Neural cell (in vitro differentiated cells): ENCODE data around the gene SLC37A1. TPM values are rescaled to one million over a fixed set of nuclear protein-coding genes. Genes with fewer than 3 reads are reported as not detected.

Experiments used
- H2AFZ ChIP-seq: fragments of 200-600, 300-800 bp; sonication (generic), shearing (Covaris generic); 2 replicates; pipeline ENCODE4 v1.6.0; 2014; ENCODE audit warnings: low read depth, mild to moderate bottlenecking, antibody characterized with exemption, low read length, moderate library complexity
- H3F3A ChIP-seq: fragments of 200-600 bp; shearing (Covaris generic); 2 replicates; pipeline ENCODE4 v1.6.1; 2016; ENCODE audit warnings: mild to moderate bottlenecking, moderate library complexity, mixed read lengths, antibody characterized with exemption, low read length; ENCODE audit not compliant: insufficient read depth, poor library complexity, severe bottlenecking
- H3K27ac ChIP-seq: fragments of 200-600, 300-800 bp; sonication (generic), shearing (Covaris generic); 2 replicates; pipeline ENCODE4 v1.5.1; 2014; ENCODE audit warnings: mild to moderate bottlenecking, low read length, moderate library complexity
- H3K27me3 ChIP-seq: fragments of 300-800, 200-600 bp; sonication (generic), shearing (Covaris generic); 2 replicates; pipeline ENCODE4 v1.6.0; 2014; ENCODE audit warnings: mild to moderate bottlenecking, low read depth, low read length, moderate library complexity; ENCODE audit not compliant: insufficient read depth
- H3K36me3 ChIP-seq: fragments of 300-800, 200-600 bp; sonication (generic), shearing (Covaris generic); 2 replicates; pipeline ENCODE4 v1.5.1; 2014; ENCODE audit warnings: mild to moderate bottlenecking, antibody characterized with exemption, low read length, moderate library complexity; ENCODE audit not compliant: insufficient read depth
- H3K4me2 ChIP-seq: fragments of 300-800, 200-600 bp; sonication (generic), shearing (Covaris generic); 2 replicates; pipeline ENCODE4 v1.6.0; 2014; ENCODE audit warnings: mild to moderate bottlenecking, low read length
- H3K4me3 ChIP-seq: fragments of 300-800, 200-600 bp; sonication (generic), shearing (Covaris generic); 2 replicates; pipeline ENCODE4 v1.5.1; 2014; ENCODE audit warnings: mild to moderate bottlenecking, low read length, moderate library complexity
- H3K79me2 ChIP-seq: fragments of 200-600 bp; shearing (Covaris generic); replicated peaks from 2 replicates; pipeline ENCODE4 v1.6.0; 2014; ENCODE audit warnings: mild to moderate bottlenecking, low read length, moderate library complexity; ENCODE audit not compliant: insufficient read depth
- H3K9ac ChIP-seq: fragments of 300-800, 200-600 bp; sonication (generic), shearing (Covaris generic); 2 replicates; pipeline ENCODE4 v1.6.1; 2016; ENCODE audit warnings: mild to moderate bottlenecking, low read length, mixed read lengths
- H3K9me2 ChIP-seq: fragments of 200-600 bp; shearing (Covaris generic); 2 replicates; pipeline ENCODE4 v1.6.1; 2016; ENCODE audit warnings: mild to moderate bottlenecking, low read length, mixed read lengths; ENCODE audit not compliant: insufficient read depth
- H3K9me3 ChIP-seq: fragments of 200-600, 300-800 bp; sonication (generic), shearing (Covaris generic); 2 replicates; pipeline ENCODE4 v1.6.1; 2016; ENCODE audit warnings: mild to moderate bottlenecking, mixed run types, low read length, moderate library complexity, mixed read lengths
- H4K20me1 ChIP-seq: fragments of 200-600 bp; shearing (Covaris generic); 2 replicates; pipeline ENCODE4 v1.6.1; 2016; ENCODE audit warnings: mild to moderate bottlenecking, mixed run types; ENCODE audit not compliant: insufficient read depth
- EP300 ChIP-seq: fragments of 450-650 bp; conservative IDR thresholded peaks from 2 replicates; pipeline ENCODE4 v1.6.1; 2014; ENCODE audit warnings: antibody characterized with exemption, mild to moderate bottlenecking, moderate library complexity; ENCODE audit not compliant: poor library complexity, severe bottlenecking
- EZH2 ChIP-seq: fragments of 200-600, 300-800 bp; shearing (Covaris generic), sonication (generic); IDR thresholded peaks from 2 replicates; pipeline ENCODE4 v1.6.1; 2014; ENCODE audit warnings: antibody characterized with exemption, low read length, borderline replicate concordance, mild to moderate bottlenecking; ENCODE audit not compliant: insufficient read depth, poor library complexity, severe bottlenecking
- MXI1 ChIP-seq: fragments of 450-650 bp; conservative IDR thresholded peaks from 2 replicates; pipeline ENCODE4 v1.6.1; 2014; ENCODE audit warnings: antibody characterized with exemption, mild to moderate bottlenecking; ENCODE audit not compliant: poor library complexity, severe bottlenecking
- POLR2AphosphoS5 ChIP-seq: IDR thresholded peaks from 2 replicates; pipeline ENCODE4 v1.6.1; 2012
- RAD21 ChIP-seq: fragments of 450-650 bp; conservative IDR thresholded peaks from 2 replicates; pipeline ENCODE4 v1.6.1; 2014; ENCODE audit warnings: antibody characterized with exemption, mild to moderate bottlenecking, moderate library complexity
- REST ChIP-seq: IDR thresholded peaks from 2 replicates; pipeline ENCODE4 v1.6.1; 2012; ENCODE audit warnings: borderline replicate concordance
- SMC3 ChIP-seq: fragments of 450-650 bp; conservative IDR thresholded peaks from 2 replicates; pipeline ENCODE4 v1.6.1; 2014; ENCODE audit warnings: antibody characterized with exemption, mild to moderate bottlenecking, moderate library complexity; ENCODE audit not compliant: poor library complexity
- TAF1 ChIP-seq: IDR thresholded peaks from 2 replicates; pipeline ENCODE4 v1.6.1; 2012; ENCODE audit warnings: low read depth
- polyA plus RNA-seq: library from polyadenylated mRNA; depleted of rRNA; stranded (reverse); fragments of >200 nt; gene quantifications from 2 replicates; pipeline ENCODE4 v1.2.3, GENCODE V29; 2014
- TF ChIP-seq, protein P1 (sequence below): fragments of 450-650 bp; IDR thresholded peaks from 2 replicates; pipeline ENCODE4 v1.5.1; 2014; ENCODE audit warnings: antibody characterized with exemption, mild to moderate bottlenecking, moderate library complexity; ENCODE audit not compliant: poor library complexity, severe bottlenecking

The SLC37A1 gene
- polyA plus RNA-seq, 1 donor from 2014 or later: 60.7 TPM

- Histone ChIP-seq H3K9me3 (no peaks in the 10 kb centered on the region), H4K20me1 (no peaks in the 10 kb centered on the region), H3K4me3 (peak overlapping the region; percentile 97), H2AFZ (peak overlapping the region; percentile 71), H3F3A (no peaks in the 10 kb centered on the region), H3K79me2 (peaks cover 41% of the 10 kb centered on the region), H3K9me2 (no peaks in the 10 kb centered on the region), H3K36me3 (peaks cover 7% of the 10 kb centered on the region), H3K9ac (peak overlapping the region; percentile 92), H3K4me2 (peak overlapping the region; percentile 98), H3K27me3 (no peaks in the 10 kb centered on the region), H3K27ac (peak overlapping the region; percentile 59)
- peak; percentile 39 for TF ChIP-seq MXI1
- TF ChIP-seq, protein P1, sequence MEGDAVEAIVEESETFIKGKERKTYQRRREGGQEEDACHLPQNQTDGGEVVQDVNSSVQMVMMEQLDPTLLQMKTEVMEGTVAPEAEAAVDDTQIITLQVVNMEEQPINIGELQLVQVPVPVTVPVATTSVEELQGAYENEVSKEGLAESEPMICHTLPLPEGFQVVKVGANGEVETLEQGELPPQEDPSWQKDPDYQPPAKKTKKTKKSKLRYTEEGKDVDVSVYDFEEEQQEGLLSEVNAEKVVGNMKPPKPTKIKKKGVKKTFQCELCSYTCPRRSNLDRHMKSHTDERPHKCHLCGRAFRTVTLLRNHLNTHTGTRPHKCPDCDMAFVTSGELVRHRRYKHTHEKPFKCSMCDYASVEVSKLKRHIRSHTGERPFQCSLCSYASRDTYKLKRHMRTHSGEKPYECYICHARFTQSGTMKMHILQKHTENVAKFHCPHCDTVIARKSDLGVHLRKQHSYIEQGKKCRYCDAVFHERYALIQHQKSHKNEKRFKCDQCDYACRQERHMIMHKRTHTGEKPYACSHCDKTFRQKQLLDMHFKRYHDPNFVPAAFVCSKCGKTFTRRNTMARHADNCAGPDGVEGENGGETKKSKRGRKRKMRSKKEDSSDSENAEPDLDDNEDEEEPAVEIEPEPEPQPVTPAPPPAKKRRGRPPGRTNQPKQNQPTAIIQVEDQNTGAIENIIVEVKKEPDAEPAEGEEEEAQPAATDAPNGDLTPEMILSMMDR: peak; percentile 12
- TF ChIP-seq SMC3: peak; percentile 33
- no peak for TF ChIP-seq RAD21
- TF ChIP-seq POLR2AphosphoS5: peak; percentile 34
- no peak for TF ChIP-seq EZH2
Measured at GRCh38 chr21:42513985-42514882, 582 bp downstream of the SLC37A1 start.

- TF ChIP-seq MXI1 (no peak), REST (no peak), RAD21 (no peak), EZH2 (no peak), EP300 (no peak), TAF1 (no peak), POLR2AphosphoS5 (no peak), SMC3 (no peak)
- TF ChIP-seq, protein P1: no peak
- no peaks in the 10 kb centered on the region for H3F3A ChIP-seq
- H3K9ac ChIP-seq: peak overlapping the region; percentile 92
- no peak overlapping the region for H2AFZ ChIP-seq
- peak overlapping the region; percentile 98 for H3K4me2 ChIP-seq
- peak overlapping the region; percentile 97 for H3K4me3 ChIP-seq
- no peaks in the 10 kb centered on the region for H3K27me3 ChIP-seq
- H4K20me1 ChIP-seq: no peaks in the 10 kb centered on the region
- no peaks in the 10 kb centered on the region for H3K9me2 ChIP-seq
- H3K36me3 ChIP-seq: peaks cover 7% of the 10 kb centered on the region
- peak overlapping the region; percentile 59 for H3K27ac ChIP-seq
- H3K79me2 ChIP-seq: peaks cover 41% of the 10 kb centered on the region
- H3K9me3 ChIP-seq: no peaks in the 10 kb centered on the region
Measured at GRCh38 chr21:42514883-42515228, 1.2 kb downstream of the SLC37A1 start.
